IPS-NIHi7 (cell line): ENCODE results near the gene EIF5B.

Source experiments
- DNase-seq: peaks from one replicate; pipeline ENCODE4 v3.0.0; 2012; ENCODE audit warnings: mixed read lengths; ENCODE audit errors: extremely low spot score

EIF5B gene

GRCh38 chr2:99404797-99405669 lies 67.8 kb downstream of the EIF5B start:
- no peak for DNase-seq

DNA sequence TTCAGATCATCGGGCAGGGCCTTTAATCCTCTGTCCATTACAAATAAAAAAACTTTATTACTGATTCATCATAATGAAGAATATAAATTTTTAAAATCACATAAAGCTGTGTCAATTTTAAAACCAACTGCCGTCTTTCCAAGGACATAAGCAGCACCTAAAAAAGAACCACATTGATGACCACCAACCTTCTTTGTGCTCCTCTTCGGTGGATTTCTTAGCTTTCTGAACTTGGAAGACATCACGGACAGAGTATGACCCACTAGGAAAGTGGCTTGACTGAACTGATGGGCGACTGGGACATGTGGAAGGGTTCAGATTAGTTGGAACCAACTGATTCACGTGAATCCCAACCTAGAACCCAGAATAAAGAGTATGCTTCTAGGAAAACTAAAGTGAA lies 68.9 kb downstream of the EIF5B start:
- DNase-seq = no peak

GRCh38 chr2:99410276-99410675 lies 73.1 kb downstream of the EIF5B start:
- no peak for DNase-seq

DNA sequence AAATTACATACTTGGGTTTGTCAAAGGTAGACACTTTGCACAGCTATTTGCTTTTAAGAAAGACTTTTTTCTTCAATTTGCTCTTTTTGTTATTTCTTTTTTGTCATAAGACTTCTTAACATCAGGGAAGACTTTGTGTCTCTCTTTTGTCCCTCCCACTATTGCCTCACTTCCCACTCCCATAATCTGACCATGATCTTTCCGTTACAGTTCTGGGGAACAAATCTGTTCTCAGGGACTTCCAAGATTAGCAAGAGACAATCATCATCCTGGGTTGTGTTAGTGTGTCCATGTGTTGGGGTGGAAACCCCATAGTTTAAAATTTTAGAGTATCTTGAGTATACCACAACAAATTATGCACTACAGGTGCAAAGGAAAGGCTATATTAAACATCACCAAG lies 77.4 kb downstream of the EIF5B start:
- DNase-seq = no peak

DNA sequence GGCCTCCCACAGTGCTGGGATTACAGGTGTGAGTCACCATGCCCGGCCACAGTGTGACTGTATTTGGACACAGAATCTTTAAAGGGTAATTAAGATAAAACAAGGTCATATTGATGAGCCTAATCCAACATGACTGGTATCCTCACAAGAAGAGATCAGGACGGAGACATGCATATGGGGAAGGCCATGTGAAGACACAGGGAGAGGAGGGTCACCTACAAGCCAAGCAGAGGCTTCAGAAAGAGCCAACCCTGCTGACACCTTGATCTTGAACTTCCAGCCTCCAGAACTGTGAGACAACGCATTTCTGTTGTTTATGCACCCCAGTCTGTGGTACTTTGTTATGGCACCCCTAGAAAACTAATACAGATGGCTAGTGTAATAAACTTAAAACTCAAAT lies 80.2 kb downstream of the EIF5B start:
- DNase-seq = no peak

DNA sequence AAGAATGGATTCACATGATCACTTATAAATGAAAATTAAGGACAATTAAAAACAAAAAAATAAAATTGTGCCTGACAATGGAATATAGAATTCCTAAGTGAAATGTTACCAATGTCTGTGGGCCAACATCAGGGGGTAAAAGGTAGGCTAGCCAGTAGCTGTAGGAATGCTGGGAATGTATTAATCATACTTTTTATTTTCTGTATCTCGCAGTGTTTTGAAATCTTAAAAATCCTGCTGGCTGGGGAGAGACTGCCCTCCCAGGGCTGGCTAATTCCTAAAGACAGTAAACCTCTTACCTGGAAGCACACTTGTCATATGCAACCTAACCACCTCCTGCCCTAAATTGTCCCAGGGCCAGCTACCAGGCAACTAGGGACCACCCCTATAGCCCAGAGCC lies 82.8 kb downstream of the EIF5B start:
- no peak for DNase-seq

DNA sequence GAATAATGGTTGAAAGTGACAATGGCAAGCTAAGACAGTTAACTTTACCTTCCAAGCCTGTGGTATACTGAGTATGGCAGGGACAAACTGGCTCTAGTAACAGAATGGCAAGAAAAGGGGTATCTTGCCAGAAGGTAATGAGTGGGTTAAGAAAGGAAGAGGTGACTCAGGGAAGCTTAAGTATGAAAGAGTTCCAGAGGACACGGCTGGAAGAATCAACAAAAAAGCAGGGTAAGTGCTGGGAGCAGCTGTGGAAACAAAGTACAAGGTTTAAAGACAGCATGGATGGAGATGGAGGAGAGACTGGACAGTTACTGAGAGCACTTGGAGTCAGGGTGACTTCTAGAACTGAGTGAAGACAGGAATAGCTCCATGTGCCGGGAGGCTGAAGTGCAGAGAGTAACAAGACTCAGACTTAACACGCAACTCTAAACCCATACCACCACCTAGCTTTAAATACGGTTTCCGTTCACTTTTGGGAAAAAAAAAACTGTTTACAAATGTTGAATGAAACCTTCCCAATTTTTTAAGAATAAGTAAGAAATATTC lies 83.6 kb downstream of the EIF5B start:
- DNase-seq = no peak

DNA sequence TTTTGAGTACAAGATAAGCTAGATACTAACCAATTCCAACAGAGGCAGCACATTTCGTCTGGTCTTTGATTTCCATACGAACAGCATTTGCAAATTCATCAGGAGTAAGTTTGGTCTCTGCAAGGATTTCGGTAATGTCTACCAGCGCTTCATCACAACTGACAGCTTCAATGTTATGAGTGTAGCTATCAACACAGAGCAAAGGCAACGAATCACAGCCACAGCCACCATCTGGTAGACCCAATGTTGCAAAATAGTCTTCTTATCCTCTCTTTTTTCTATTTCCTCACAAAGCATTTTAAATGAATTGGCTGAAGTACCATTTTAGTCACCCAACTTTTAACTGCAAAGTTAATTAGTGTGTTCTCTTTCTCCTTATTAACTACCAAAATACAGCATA lies 84.3 kb downstream of the EIF5B start:
- DNase-seq = no peak

- DNase-seq = no peak
Measured at GRCh38 chr2:99422599-99422998, 85.4 kb downstream of the EIF5B start.

DNA sequence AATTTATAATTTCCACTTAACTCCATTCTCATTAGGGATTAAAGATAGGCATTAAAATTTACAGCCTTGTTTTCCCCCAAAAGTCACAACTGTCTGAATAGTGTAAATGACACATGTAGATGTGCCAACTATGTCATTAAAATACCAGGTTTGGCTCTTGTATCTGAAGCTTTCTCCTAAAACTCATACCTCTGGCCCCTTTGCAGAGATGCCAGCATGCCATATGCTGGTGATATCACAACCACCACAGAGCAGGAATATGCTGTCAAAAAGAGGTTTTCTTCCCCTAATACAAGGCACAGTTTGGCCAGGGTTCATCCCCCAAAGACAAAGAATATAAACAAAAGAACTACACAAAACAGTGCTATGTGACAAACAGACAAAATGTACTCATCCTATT lies 87.2 kb downstream of the EIF5B start:
- DNase-seq = no peak

GRCh38 chr2:99425022-99425421 lies 87.8 kb downstream of the EIF5B start:
- DNase-seq = no peak

DNA sequence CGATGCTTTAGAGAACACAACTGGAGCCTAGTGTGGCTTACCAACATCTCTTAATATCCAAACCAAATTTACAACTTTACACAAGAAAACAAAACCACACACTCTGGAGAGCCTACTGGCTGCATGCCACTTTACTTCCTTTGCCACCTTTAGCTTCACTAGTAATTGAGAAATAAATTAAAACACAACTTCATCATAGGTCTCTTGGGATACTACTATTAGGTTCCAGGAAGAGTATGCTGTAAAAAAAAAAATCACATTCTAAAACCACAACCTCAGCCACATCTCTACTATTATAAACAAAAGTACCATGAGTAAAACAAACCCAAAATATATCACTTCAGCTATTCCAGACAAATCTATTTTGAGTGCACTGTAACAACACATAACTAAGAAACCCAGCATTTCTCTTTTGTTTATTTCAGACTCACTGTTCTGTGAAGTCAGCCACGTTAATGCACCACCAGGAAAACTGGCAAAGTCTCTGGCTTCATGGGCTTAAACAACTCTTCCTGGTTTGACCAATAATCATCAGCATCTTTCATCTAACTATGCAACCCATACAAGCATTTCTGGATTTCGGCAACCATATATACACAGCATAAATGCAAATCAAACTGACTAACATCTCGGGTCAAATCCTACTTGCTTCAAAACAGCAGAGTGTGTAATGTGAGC lies 93.6 kb downstream of the EIF5B start:
- DNase-seq = no peak

GRCh38 chr2:99431587-99432275 lies 94.5 kb downstream of the EIF5B start:
- no peak for DNase-seq

GRCh38 chr2:99433340-99433739 lies 96.2 kb downstream of the EIF5B start:
- DNase-seq = no peak

GRCh38 chr2:99436874-99437273 lies 99.7 kb downstream of the EIF5B start:
- no peak for DNase-seq

GRCh38 chr2:99439971-99440505 lies 102.8 kb downstream of the EIF5B start:
- DNase-seq = no peak

GRCh38 chr2:99442837-99443236 lies 105.6 kb downstream of the EIF5B start:
- no peak for DNase-seq

DNA sequence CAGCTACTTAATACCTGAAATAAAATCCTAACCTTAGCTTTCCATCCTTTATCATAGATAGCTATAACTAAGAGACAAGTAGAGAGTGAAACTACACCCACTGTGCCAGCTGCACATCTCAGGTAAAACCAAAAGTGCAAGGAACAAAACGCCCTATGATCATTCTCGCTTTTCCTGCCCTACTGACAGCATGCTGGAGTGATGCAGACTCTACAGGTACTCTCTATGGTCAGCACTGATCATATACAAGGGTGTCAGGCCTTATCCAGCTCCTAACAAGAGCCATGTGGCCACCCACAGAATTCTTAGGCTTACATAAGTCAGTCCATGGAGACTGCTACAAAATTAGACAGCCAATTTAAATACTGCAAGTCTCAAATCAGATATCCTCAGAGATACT lies 107.0 kb downstream of the EIF5B start:
- no peak for DNase-seq

GRCh38 chr2:99445065-99445464 lies 107.9 kb downstream of the EIF5B start:
- DNase-seq = no peak

GRCh38 chr2:99448556-99448955 lies 111.4 kb downstream of the EIF5B start:
- no peak for DNase-seq

- no peak for DNase-seq
Measured at GRCh38 chr2:99450199-99450598, 113.0 kb downstream of the EIF5B start.
